GM12878 (cell line): ENCODE data around the gene AXDND1. TPM values are rescaled to one million over a fixed set of nuclear protein-coding genes. Genes with fewer than 3 reads are reported as not detected.

Experiments used
- ATAC-seq: fragments of 200-7000 bp; cut with Tn5 transposase; 3 replicates; pipeline ENCODE4 v1.9.1; 2020; ENCODE audit warnings: mild to moderate bottlenecking, moderate library complexity
- BruUV-seq: library from RNA; stranded (reverse); fragments of 400-500 nt; replicated peaks from 2 replicates; lab custom pipeline; 2021; lab: Mats Ljungman, UMichigan
- CTCF ChIA-PET: fragments of 300-600 bp; sonication (Branson Sonifier 250); formaldehyde crosslinking; extraction: SDS; loops from one replicate; lab custom pipeline; 2021; ENCODE audit warnings: inconsistent platforms; lab: Yijun Ruan, JAX
- POLR2A ChIA-PET: fragments of 350-600 bp; formaldehyde crosslinking; extraction: SDS; loops from one replicate; lab custom pipeline; 2021; ENCODE audit warnings: inconsistent platforms; lab: Charles Lee
- RAD21 ChIA-PET: fragments of 300-600 bp; sonication (Branson Sonifier 250); formaldehyde crosslinking; loops from one replicate; lab custom pipeline; 2023; ENCODE audit warnings: antibody characterized with exemption; ENCODE audit not compliant: unreplicated experiment; lab: Charles Lee
- SMC1A ChIA-PET: fragments of 300-600 bp; sonication (Branson Sonifier 250); formaldehyde crosslinking; loops from one replicate; lab custom pipeline; 2023; ENCODE audit not compliant: unreplicated experiment, uncharacterized antibody; lab: Charles Lee
- DNase-seq: peaks from one replicate; pipeline ENCODE4 v3.0.0-alpha.2; 2011; ENCODE audit warnings: low read depth, low spot score
- FAIRE-seq: peaks from 3 replicates; lab custom pipeline; 2011; peaks lifted over from hg19 to GRCh38; lab: Jason Lieb, UNC
- H2AFZ ChIP-seq: 2 replicates; pipeline ENCODE4 v1.6.0; 2011; ENCODE audit warnings: low read depth, low read length, control low read depth; ENCODE audit not compliant: control insufficient read depth
- H3K27ac ChIP-seq: 2 replicates; pipeline ENCODE4 v1.5.1; 2011; ENCODE audit warnings: control low read depth; ENCODE audit not compliant: control insufficient read depth, insufficient read depth
- H3K27me3 ChIP-seq, 2 experiments: replicated peaks in 1 of 2; 2 replicates each; pipeline versions ENCODE4 v1.6.0 to v1.6.1; 2011; ENCODE audit warnings: low read length in 1 of 2; ENCODE audit not compliant: control insufficient read depth in 2 of 2, insufficient read depth in 2 of 2
- H3K36me3 ChIP-seq, 2 experiments: 2 replicates each; pipeline ENCODE4 v1.5.1; 2011; ENCODE audit warnings: low read length in 1 of 2; ENCODE audit not compliant: control insufficient read depth in 2 of 2, insufficient read depth in 2 of 2
- H3K4me1 ChIP-seq: 2 replicates; pipeline ENCODE4 v1.6.1; 2011; ENCODE audit warnings: mild to moderate bottlenecking, low read length, moderate library complexity, mixed read lengths; ENCODE audit not compliant: control insufficient read depth, insufficient read depth
- H3K4me2 ChIP-seq: 2 replicates; pipeline ENCODE4 v1.6.0; 2011; ENCODE audit warnings: control low read depth; ENCODE audit not compliant: control insufficient read depth, insufficient read depth
- H3K4me3 ChIP-seq: fragments of 200-600 bp; sonication (generic); 2 replicates; pipeline ENCODE4 v1.5.1; 2016
- H3K79me2 ChIP-seq: 2 replicates; pipeline ENCODE4 v1.6.0; 2011; ENCODE audit warnings: low read length; ENCODE audit not compliant: control insufficient read depth, insufficient read depth
- H3K9ac ChIP-seq: 2 replicates; pipeline ENCODE4 v1.8.0; 2011; ENCODE audit warnings: low read length, control low read depth, mixed read lengths; ENCODE audit not compliant: control insufficient read depth, insufficient read depth
- H3K9me3 ChIP-seq: replicated peaks from 3 replicates; pipeline ENCODE4 v1.5.1; 2011; ENCODE audit warnings: mild to moderate bottlenecking, low read length; ENCODE audit not compliant: control insufficient read depth, insufficient read depth
- H4K20me1 ChIP-seq: 2 replicates; pipeline ENCODE4 v1.6.0; 2011; ENCODE audit not compliant: control insufficient read depth, insufficient read depth
- CUX1 ChIP-seq: IDR thresholded peaks from 2 replicates; pipeline ENCODE4 v1.6.1; 2012; ENCODE audit warnings: improper control_type of control experiment, low read depth, low read length; ENCODE audit not compliant: insufficient replicate concordance
- HCFC1 ChIP-seq: fragments of 150-350 bp; IDR thresholded peaks from 2 replicates; pipeline ENCODE4 v1.6.1; 2014; ENCODE audit warnings: low read length
- PML ChIP-seq: IDR thresholded peaks from 2 replicates; pipeline ENCODE4 v1.6.1; 2012; ENCODE audit warnings: low read length, inconsistent platforms
- POLR2AphosphoS2 ChIP-seq: IDR thresholded peaks from 2 replicates; pipeline ENCODE4 v1.6.1; 2011; ENCODE audit warnings: low read depth, mild to moderate bottlenecking, low read length, improper control_type of control experiment, moderate library complexity
- RELB ChIP-seq: fragments of 450-650 bp; IDR thresholded peaks from 2 replicates; pipeline ENCODE4 v1.6.1; 2017; ENCODE audit warnings: low read depth, mild to moderate bottlenecking, moderate library complexity
- SREBF2 ChIP-seq: IDR thresholded peaks from 2 replicates; pipeline ENCODE4 v1.6.1; 2012; ENCODE audit warnings: mild to moderate bottlenecking, low read length
- TAF1 ChIP-seq: IDR thresholded peaks from 2 replicates; pipeline ENCODE4 v1.6.1; 2011; ENCODE audit warnings: mild to moderate bottlenecking, low read depth, low read length, borderline replicate concordance
- TCF3 ChIP-seq: IDR thresholded peaks from 2 replicates; pipeline ENCODE4 v1.6.1; 2012; ENCODE audit warnings: low read depth, mild to moderate bottlenecking, low read length, borderline replicate concordance; ENCODE audit not compliant: insufficient read depth
- ZBED1 ChIP-seq: IDR thresholded peaks from 2 replicates; pipeline ENCODE4 v1.6.1; 2016; ENCODE audit warnings: borderline replicate concordance
- WGBS: methylation state at CpG from one replicate; pipeline ENCODE4 v1.1.6; 2016; ENCODE audit warnings: low lambda C conversion rate; ENCODE audit not compliant: insufficient replicate concordance, insufficient coverage; ENCODE audit errors: missing lambda C conversion rate; 5-methylcytosine and 5-hydroxymethylcytosine counted together
- in situ Hi-C: fragments of 300-500 bp; cut with MboI; formaldehyde crosslinking; loops from 9 replicates; pipeline ENCODE4 v1.14.3; 2018; ENCODE audit warnings: mixed read lengths
- intact Hi-C: fragments of 100-400 bp; cut with micrococcal nuclease; formaldehyde crosslinking; loops from one replicate; pipeline ENCODE4 v1.14.2; 2022; ENCODE audit not compliant: unreplicated experiment
- polyA plus RNA-seq, 11 experiments: library from polyadenylated mRNA; depleted of rRNA in 4 of 11; unstranded in 6 of 11; stranded (reverse) in 5 of 11; fragments of >200 nt; fragmentation: Nextera tagmentation in 4 of 11; fragmentation: Illumina TruSeq in 1 of 11; extraction: Ambion mirVana in 4 of 11; extraction: Trizol in 1 of 11; gene quantifications; 1 replicate in 1 of 11; 2 replicates in 10 of 11; pipeline versions ENCODE4 v1.2.1 to v1.2.3, GENCODE V29; 2011 to 2016; ENCODE audit warnings: inconsistent platforms in 2 of 11, missing spikeins in 2 of 11, low read depth in 1 of 11
- total RNA-seq, 4 experiments: library from RNA; depleted of rRNA in 3 of 4; stranded (reverse); fragments of >200 nt in 3 of 4; fragmentation: Illumina TruSeq in 1 of 4; extraction: Trizol in 1 of 4; gene quantifications; 2 replicates each; pipeline versions ENCODE4 v1.2.1 to v1.2.3, GENCODE V29; 2013 to 2021

Gene AXDND1
- total and polyA plus RNA-seq, 10 of the 15 experiments (the other 5 are each of a cell fraction or from before 2014, with no cell fraction given): 0.12 to 0.84 (median 0.42) TPM

- H3K36me3 ChIP-seq: no peaks in the 10 kb centered on the region
- ChIA-PET RAD21 (no interaction called here), POLR2A (no interaction called here), SMC1A (no interaction called here), CTCF (no interaction called here)
- no peak overlapping the region for H3K4me2 ChIP-seq
- TF ChIP-seq TCF3 (no peak), SREBF2 (no peak), PML (no peak), TAF1 (no peak), POLR2AphosphoS2 (no peak), RELB (no peak), CUX1 (no peak), ZBED1 (no peak), HCFC1 (no peak)
- in situ Hi-C loops (no loop called here), intact Hi-C loops (no loop called here)
- no peak for DNase-seq
- no peaks in the 10 kb centered on the region for H4K20me1 ChIP-seq
- no TSS peak for BruUV-seq
- no peak for ATAC-seq
- H3K9ac ChIP-seq: no peak overlapping the region
- H3K27ac ChIP-seq: no peak overlapping the region
- no peak overlapping the region for H3K4me3 ChIP-seq
- H3K9me3 ChIP-seq: no peaks in the 10 kb centered on the region; the same call in 2 of the 3 replicates
- WGBS: 0% methylated on average over 2 of the region's 2 CpGs
- no peaks in the 10 kb centered on the region for H3K4me1 ChIP-seq
- H3K79me2 ChIP-seq: no peaks in the 10 kb centered on the region
- no peak overlapping the region for H2AFZ ChIP-seq
- H3K27me3 ChIP-seq: no peaks in the 10 kb centered on the region
- no peak for FAIRE-seq
These were observed 176.0 kb downstream of the AXDND1 start for GRCh38 chr1:179541774-179542173.
